ENCODE measurements around the gene CRACDL.
A peak's percentile ranks its signal among the peaks of the same experiment; 100 is the strongest.

Gene CRACDL

DNA sequence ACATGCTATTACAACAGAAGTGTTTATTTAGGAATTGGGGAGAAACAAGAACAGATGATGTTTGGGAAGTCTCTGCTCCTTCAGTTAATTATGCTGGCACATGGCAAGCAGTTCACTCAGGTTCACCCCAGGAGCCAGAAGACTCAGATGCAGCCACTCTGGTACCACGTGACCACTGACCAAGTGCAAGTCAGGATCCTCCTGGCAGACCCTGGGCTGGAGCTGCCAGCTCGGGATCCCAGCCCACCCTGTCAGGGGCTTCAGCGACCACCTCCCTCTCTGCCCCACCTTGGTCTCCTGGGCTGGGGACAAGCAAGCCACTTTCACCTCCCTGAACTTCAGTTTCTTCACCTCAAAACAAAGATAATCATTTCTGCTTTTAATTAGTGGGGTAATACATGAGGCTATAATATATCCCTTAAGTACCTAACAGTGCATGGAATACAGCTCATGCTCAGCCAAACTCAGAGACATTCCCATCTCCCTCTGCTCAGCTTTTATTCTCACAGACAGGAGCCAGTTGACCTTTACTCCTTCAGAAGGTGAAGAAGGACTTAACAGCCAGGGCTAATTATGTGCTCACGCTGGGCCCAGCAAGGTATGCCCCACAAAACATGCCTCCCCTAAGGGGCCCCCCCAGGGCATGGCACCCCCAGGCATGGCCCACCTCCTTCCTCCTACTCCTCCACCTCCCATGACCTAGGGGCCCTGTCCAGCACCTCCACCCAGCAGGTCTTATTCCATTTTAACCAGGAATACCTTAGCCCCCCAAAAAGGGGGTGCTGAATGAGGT, 11.8 kb downstream of the CRACDL start:
- DNase-seq, result no peak

GRCh38 chr2:98923244-98923940, 12.6 kb downstream of the CRACDL start:
- DNase-seq, result no peak

DNA sequence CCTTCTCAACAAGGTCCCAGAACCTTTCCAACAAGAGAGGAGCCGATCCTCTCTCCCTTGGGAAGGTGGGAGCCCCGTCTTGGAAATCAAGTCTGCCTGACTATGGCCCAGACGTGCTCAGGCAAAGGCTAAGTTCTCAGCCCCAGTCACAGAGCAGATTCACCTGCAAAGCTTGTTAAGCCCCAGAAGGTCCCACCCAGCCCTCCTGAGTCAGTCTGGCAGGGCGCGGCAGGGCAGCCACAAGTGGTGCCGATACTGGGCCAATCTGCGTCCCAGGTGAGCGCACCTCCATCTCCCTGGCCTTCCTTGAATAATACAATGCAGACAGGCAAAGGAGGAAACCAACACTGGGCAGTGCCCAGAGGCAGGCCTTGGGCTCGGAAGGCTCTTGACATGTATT, 15.0 kb downstream of the CRACDL start:
- no peak for DNase-seq

DNA sequence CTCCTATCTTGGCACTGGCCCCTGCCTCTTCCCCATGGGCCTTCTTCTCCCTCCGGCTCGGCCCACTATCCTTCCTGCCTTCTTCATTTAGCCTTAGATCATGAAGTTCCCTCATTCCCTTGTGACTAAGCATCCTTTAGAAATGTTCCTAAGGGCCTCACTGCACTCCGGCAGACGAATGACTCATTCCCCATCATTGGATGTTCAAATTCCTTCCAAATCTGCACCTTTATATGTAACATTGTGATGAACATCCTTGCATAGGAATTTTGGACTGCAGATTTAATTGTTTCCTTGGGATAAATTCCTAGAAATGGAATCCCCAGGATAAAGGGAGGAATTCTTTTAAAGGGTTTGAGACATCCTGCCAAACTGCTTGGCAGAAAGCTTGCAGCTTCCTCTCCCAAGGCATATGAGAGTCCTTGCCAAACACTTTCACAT, 19.0 kb downstream of the CRACDL start:
- DNase-seq, result no peak

- no peak for DNase-seq
Measured at GRCh38 chr2:98915751-98916358, 20.2 kb downstream of the CRACDL start.

- DNase-seq, result no peak
Measured at GRCh38 chr2:98914713-98915580, 21.1 kb downstream of the CRACDL start.

GRCh38 chr2:98913916-98914712, 21.9 kb downstream of the CRACDL start:
- DNase-seq, result peak; percentile 88

GRCh38 chr2:98912957-98913915, 22.8 kb downstream of the CRACDL start:
- DNase-seq, result no peak

DNA sequence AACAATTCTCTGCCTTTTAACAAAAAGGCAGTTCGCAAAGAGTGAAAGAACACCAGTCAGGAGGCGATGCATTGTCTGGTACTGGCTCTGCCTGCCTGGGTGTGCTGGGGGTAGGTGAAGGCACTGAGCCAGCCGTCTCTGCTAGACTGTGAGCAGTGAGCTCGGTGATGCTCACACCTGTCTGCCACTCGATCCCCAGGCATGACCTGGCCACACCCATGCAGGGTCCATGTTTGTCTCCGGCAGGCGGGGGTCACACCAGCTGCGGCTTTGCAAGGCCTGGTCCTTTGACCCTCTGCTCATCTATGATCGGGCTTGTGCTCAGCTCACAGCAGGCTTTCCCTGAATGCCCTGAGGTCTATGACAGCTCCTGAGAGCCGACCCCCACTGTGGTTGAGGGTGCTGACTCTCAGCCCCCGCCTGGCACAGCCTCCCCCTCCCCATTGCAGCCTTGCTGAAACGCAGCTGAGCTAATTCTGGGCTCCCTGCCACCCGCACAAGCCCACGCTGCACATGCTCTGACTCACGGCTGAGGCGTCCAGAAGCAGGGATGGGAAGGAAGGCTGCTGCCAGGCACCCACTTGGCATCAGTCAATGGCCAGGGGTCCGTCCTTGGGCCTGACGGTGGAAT, 23.7 kb downstream of the CRACDL start:
- DNase-seq, result peak; percentile 72

DNA sequence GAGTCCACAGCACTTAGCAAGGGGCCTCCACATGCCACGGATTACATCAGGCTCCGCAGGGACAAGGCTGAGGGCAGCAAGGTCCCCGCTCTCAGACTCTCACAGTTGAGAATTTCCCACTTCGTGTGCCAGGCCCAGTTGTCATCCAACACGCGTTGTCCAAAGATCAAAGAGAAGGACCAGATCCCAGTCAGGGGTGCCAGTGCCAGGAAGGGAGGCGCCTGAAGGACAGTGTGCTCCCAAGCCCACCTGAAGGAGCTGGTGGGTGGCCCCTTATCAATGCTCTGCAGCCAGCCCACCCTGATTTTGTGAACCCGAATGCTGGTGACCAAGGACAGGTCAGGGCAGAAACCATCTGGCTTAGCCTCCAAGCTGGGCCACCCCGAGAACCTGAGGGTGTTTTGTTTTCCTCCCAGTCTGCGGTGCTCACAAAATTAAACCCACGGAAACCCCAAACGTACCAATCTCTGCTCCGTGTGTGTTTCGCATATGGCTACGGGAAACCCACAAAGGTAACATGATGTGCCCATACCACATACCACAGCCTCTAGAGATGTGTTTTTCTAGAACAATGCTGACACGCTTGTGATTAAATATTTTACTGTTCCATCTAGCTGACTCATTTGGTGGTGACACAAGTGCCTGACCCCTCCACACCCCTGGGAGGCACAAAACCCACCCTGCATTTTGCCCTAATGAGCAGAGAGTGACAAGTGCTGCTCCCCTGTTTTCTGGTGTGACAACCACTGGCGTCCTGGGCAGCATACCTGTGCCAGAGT, 24.5 kb downstream of the CRACDL start:
- DNase-seq, result no peak

DNA sequence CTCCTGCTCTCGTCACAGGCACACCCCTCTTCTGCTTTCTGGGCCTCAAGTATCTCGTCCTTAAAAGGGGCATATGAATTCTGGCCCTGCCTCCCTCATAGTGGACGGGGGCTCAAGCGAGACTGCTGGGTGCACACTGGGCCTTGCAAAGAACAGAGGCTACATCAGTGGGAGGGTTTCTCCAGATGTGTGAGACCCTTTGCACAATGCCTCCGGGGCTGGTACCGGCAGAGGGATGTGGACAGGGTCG, 25.0 kb downstream of the CRACDL start:
- no peak for DNase-seq

DNA sequence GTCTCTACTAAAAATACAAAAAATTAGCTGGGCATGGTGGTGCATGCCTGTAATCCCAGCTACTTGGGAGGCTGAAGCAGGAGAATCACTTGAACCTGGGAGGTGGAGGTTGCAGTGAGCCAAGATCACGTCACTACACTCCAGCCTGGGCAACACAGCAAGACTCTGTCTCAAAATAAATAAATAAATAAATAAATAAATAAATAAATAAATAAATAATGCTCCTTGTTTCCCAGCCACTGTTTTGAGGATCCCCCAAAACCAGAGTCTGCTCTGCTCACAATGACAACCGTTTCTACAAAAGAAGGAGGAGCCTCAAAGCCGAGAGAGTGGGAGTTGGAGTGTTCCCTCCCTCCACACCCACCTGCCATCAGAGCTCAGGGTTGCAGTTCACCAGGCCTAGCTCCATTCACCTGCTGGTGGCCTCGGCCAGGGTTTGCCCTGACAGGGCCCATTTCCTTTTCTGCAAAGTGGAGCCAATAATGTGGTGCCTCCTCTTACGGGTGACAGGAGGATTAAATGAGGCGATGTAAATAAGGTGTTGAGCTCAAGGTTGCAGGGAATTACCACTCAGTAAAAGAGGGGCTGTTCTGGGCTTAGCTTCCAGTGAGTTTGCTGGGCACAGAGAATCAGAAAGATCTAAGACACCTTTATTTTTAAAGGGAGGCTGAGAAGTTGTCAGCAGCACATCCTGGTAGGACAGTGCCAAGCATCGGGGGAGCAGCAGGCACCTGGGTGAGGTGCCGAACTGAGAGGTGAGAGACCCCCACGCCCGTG, 25.5 kb downstream of the CRACDL start:
- DNase-seq, result no peak

DNA sequence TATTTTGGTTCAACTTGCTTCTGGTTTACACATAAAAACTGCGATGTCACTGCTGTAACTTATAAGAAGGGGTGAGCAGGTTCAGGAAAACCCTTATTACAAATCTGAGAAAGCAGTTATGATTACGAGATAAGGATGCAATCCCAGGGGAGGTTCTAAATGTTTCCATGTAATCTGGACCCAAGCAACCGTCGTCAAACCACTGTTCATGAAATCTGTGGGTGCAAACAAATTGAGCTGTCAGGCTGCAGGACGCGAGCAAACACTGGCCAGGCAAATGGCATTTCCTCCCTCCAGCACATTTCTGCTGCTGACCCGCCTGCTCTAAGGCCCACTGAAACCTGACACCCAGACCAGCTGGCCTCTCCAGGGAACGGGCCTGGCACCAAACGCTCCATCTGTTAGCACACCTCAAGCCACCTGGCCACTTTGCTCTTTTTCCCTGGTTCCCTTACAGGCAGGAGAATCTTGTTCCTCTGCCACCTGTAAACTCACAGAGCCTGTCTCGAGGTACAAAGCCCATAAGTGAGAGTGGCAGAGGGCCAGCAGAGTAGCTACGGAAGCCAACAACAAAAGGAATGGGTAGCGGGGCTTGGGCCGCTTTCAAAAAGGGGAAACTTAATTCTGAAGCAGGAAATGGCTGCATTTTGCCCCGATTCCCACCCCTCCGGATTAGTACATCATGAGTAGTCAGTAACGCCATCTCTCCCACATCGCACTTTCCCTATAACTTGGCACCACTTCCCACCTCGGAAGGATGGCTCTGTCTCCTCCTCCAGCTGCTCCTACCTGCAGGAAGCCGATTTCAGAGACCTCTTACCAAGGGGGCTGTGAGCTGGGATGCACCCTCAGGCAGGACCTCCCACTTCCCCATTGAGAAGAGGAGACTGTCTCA, 26.5 kb downstream of the CRACDL start:
- peak; percentile 88 for DNase-seq

DNA sequence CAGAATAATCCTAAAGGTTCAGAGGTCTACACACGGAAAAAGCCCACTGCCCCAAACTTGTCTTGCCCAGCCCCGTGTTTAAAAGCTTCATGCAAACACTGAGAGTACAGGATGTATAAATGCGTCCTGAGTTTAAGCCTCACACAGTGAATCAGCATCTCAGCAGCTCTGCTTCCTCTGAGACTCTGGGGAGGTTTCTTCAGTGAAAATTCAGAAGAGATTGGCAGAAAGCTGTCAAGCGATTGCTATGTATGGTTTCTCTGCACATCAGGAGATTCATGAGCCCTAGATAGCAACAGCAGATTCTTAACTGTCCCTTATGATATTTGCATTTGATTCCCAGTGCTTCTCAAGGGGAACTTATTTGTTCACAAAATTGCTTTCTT, 27.1 kb downstream of the CRACDL start:
- DNase-seq, result no peak

- no peak for DNase-seq
Measured at GRCh38 chr2:98907966-98908905, 27.8 kb downstream of the CRACDL start.

DNA sequence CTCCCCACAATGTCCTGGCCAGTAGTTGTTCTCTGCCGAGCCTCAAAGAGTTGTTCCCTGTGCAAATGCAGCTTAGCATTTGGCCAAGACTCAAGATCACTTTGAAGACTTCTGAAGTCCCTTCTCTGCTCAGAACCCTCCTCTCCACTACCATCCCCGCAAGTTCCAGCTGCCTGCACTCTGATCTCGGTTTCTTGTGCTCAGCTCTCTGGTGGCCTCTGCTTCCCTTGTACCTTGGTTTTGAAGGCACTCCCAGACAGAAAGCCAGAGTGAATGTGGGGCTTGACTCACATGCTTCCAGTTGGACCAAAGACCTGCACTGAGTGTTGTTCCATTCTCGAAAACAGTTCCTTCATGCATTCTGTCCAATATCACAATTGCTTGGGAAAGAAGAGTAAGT, 28.6 kb downstream of the CRACDL start:
- no peak for DNase-seq

All from NCI-H2107 (cell line).